AG04449 (cell line): ENCODE results near the gene MSRB1.

Experiments
- CTCF ChIA-PET: fragments of 350-600 bp; formaldehyde crosslinking; extraction: SDS; loops from one replicate; lab custom pipeline; 2021; ENCODE audit warnings: antibody characterized with exemption; lab: Yijun Ruan, JAX
- POLR2A ChIA-PET: fragments of 400-600, 350-600 bp; formaldehyde crosslinking; extraction: SDS; loops from one replicate; lab custom pipeline; 2020; ENCODE audit warnings: antibody characterized with exemption, inconsistent platforms; lab: Yijun Ruan, JAX
- DNase-seq: peaks from one replicate; pipeline ENCODE4 v3.0.0-alpha.2; 2010; ENCODE audit warnings: low read depth, low spot score
- H3K4me3 ChIP-seq: 2 replicates; pipeline ENCODE4 v1.5.1; 2011; ENCODE audit warnings: low read depth, mild to moderate bottlenecking, control low read depth, low read length
- TF ChIP-seq, protein P1 (sequence below): IDR thresholded peaks from one replicate; pipeline ENCODE4 v1.5.1; 2011; ENCODE audit warnings: mild to moderate bottlenecking, moderate library complexity, low read length, control low read depth, inconsistent platforms; ENCODE audit not compliant: insufficient read depth; ENCODE audit errors: missing control alignments

The MSRB1 gene

DNA sequence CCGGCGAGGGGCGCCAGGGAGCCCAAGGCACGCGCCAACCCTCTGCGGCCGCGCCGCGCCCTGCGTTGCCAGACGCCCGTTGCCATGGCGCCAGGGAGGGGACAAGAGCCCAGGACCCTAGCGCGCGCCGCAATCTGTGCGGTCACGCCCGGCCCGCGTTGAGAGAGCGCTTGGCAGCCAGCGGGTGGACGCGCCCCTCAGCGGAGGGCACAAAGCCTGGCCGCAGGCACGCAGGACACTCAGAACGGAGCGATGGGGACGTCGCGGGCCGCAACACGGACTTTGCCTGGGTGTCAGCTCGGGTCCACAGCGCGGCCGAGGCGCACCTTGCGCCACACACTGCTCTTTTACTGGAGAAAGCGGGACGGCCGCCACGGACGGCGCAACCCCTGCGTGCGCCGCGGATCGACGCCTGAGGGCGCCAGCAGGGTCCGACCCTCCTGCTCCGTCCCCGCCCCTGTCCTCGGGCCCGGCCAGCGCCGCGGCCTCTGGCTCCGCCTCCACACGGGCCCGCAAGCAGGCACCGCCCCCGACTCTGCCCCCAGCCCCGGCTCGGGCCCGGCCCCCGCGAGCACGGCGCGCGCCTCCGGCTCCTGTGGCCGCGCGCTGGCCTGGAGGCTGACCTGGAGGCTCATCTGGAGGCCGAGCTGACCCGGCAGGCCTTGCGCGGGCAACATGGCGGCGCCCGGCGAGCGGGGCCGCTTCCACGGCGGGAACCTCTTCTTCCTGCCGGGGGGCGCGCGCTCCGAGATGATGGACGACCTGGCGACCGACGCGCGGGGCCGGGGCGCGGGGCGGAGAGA lies 40.7 kb upstream of the MSRB1 start, which contains the start of gene GFER:
Gene GFER, plus strand, starts transcription at position 650 of the 803 bp plus-strand sequence. Its CDS starts 26 bp downstream, at position 676.
- H3K4me3 ChIP-seq = peak within 1 kb of the TSS; percentile 71
- TF ChIP-seq, protein P1, sequence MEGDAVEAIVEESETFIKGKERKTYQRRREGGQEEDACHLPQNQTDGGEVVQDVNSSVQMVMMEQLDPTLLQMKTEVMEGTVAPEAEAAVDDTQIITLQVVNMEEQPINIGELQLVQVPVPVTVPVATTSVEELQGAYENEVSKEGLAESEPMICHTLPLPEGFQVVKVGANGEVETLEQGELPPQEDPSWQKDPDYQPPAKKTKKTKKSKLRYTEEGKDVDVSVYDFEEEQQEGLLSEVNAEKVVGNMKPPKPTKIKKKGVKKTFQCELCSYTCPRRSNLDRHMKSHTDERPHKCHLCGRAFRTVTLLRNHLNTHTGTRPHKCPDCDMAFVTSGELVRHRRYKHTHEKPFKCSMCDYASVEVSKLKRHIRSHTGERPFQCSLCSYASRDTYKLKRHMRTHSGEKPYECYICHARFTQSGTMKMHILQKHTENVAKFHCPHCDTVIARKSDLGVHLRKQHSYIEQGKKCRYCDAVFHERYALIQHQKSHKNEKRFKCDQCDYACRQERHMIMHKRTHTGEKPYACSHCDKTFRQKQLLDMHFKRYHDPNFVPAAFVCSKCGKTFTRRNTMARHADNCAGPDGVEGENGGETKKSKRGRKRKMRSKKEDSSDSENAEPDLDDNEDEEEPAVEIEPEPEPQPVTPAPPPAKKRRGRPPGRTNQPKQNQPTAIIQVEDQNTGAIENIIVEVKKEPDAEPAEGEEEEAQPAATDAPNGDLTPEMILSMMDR = peak; percentile 66
- DNase-seq = peak; percentile 26
- ChIA-PET CTCF (interaction anchor here (0.5 to 16.4 kb wide), 8 partner anchors 10 to 162 kb away, joined by 3 to 163 read pairs (median 6); partner anchors contain the start of gene TBL3), POLR2A (interaction anchor here (0.5 to 2.5 kb wide), 7 partner anchors 12 to 157 kb away, joined by 3 to 9 read pairs (median 4); partner anchors contain the start of genes RPS2 and TBL3)

DNA sequence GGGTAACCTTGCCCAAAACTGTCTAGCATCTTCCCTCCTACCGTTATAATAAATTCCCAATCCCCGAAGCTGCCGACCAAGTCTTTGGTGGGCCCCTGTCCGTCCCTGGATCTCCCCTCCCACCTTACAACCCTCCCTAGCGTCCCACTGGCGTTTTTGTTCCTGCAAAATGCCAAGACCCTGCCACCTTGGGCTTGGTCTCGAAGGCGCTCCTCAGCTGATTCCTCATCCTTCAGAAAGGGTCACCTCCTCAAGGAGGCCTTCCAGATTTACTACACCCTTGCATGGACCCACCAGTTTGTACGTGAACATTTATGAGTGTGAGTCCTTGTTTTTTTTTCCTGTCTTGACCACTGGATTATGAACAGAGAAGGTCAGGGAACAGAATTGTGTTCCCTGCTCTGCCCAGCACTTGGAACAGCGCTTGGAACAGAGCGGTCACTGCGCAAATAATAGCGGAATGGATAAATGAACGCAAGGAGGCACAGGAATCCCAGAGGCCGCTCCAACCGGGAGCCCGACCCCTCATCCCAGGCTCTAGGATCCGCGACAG lies 40.1 kb upstream of the MSRB1 start:
- ChIA-PET CTCF (interaction anchor here (1.3 to 16.4 kb wide), 5 partner anchors 10 to 157 kb away, joined by 3 to 163 read pairs (median 7); partner anchors contain the start of gene TBL3), POLR2A (interaction anchor here (0.5 to 3.5 kb wide), 4 partner anchors 11 to 25 kb away, joined by 3 to 23 read pairs (median 6); partner anchors contain the start of genes RPS2 and TBL3)
- DNase-seq = no peak
- TF ChIP-seq, protein P1 = no peak
- H3K4me3 ChIP-seq = peak overlapping the region; percentile 71

DNA sequence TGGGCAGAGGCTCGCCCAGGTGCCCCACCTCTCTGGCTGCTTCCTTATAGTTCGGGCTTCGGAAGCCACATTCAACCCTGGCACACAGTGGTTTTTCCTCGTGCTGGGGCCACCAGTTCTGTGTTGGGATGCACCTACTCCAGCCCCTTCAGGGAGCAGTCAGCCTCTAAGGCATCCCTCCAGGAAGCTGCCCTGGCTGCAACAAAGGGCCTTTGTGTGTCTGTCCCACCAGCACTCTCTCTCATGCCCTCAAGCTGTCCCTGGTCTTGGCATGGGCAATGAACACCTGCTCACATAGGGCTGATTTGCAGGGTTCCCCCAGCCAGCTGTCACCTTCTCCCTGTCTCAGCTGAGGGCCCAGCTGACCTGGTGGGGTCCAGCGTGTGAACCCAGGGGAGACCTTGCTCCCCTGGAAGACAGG lies 39.0 kb upstream of the MSRB1 start:
- TF ChIP-seq, protein P1 = no peak
- ChIA-PET POLR2A (interaction anchor here (1.9 to 3.5 kb wide), 3 partner anchors 10 to 173 kb away, joined by 9 to 23 read pairs (median 9); partner anchors contain the start of genes RPS2, TBL3 and TRAF7), CTCF (interaction anchor here (0.6 to 16.4 kb wide), 5 partner anchors 9 to 158 kb away, joined by 3 to 163 read pairs (median 7); partner anchors contain the start of gene TBL3)
- no peak overlapping the region for H3K4me3 ChIP-seq
- no peak for DNase-seq

GRCh38 chr16:1981398-1981836 lies 38.4 kb upstream of the MSRB1 start, which contains the start of gene NOXO1:
NOXO1 (minus strand) TSS chr16:1981469; CDS start chr16:1981179, 290 bp downstream.
- no peak for DNase-seq
- POLR2A ChIA-PET = interaction anchor here (0.7 to 3.5 kb wide), 5 partner anchors 10 to 174 kb away, joined by 3 to 23 read pairs (median 9); partner anchors contain the start of genes RPS2, TBL3 and TRAF7
- CTCF ChIA-PET = interaction anchor here (0.6 to 16.4 kb wide), 6 partner anchors 8 to 159 kb away, joined by 3 to 163 read pairs (median 6); partner anchors contain the start of gene TBL3
- H3K4me3 ChIP-seq = no peak within 1 kb of the TSS
- TF ChIP-seq, protein P1 = no peak

DNA sequence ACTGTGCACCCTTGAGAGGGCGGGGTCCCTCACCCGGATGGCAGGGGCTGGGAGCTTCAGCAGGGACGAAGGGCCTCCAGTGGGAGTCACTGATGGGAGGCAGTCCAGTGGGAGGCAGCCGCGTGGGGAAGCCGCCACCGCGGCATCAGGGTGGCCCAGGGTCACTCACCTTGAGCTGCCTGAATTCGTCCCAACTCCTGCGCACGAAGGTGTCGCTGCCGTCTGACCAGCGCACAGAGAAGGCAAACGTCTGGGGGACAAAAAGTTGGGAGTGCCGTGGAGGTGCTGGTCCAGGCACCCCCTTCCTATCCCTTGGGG lies 37.7 kb upstream of the MSRB1 start:
- DNase-seq = no peak
- ChIA-PET POLR2A (interaction anchor here (1.4 to 3.5 kb wide), 3 partner anchors 16 to 175 kb away, joined by 4 to 23 read pairs (median 9); partner anchors contain the start of genes RPS2 and TRAF7), CTCF (interaction anchor here (0.6 to 16.4 kb wide), 5 partner anchors 9 to 160 kb away, joined by 3 to 163 read pairs (median 5); partner anchors contain the start of gene TBL3)
- H3K4me3 ChIP-seq = no peak overlapping the region
- TF ChIP-seq, protein P1 = no peak
